22Rv1 (cell line): ENCODE results near the gene PLEKHF1.

Experiments used
- CTCF ChIP-seq: fragments of 450-650 bp; IDR thresholded peaks from 2 replicates; pipeline ENCODE4 v1.5.1; 2017; ENCODE audit warnings: mild to moderate bottlenecking
- ZFX ChIP-seq: fragments of 450-650 bp; IDR thresholded peaks from 2 replicates; pipeline ENCODE4 v1.6.1; 2017; ENCODE audit warnings: antibody characterized with exemption, borderline replicate concordance

- TF ChIP-seq CTCF (no peak), ZFX (no peak)
Observed at GRCh38 chr19:29645491-29645867, 19.8 kb upstream of the PLEKHF1 start.
